ENCODE results near the gene PRR18.

The PRR18 gene

DNA sequence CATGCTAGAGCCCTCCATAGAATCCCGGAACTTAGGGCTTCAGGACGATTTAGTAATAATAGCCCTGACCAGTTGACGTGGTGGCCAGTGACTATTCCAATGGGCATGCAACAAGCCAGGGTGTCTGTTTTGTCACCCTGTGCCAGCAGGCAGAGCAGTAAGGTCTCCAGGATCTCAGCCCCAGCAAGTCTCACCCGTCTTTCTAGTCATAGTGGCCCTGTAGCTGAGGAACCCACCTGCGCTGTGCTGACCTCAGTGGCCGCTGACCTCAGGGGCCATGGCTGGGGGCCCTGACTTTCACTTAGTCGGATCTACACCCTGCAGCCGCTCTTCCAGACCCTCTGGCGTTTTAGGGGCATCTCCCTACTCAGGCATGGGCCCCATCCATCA, 36.8 kb downstream of the PRR18 start:
- no peak overlapping the region for H3K4me3 ChIP-seq (ENCODE audit: low read length)
- DNase-seq (ENCODE audit: low read depth), result no peak
- TF ChIP-seq, protein P1, sequence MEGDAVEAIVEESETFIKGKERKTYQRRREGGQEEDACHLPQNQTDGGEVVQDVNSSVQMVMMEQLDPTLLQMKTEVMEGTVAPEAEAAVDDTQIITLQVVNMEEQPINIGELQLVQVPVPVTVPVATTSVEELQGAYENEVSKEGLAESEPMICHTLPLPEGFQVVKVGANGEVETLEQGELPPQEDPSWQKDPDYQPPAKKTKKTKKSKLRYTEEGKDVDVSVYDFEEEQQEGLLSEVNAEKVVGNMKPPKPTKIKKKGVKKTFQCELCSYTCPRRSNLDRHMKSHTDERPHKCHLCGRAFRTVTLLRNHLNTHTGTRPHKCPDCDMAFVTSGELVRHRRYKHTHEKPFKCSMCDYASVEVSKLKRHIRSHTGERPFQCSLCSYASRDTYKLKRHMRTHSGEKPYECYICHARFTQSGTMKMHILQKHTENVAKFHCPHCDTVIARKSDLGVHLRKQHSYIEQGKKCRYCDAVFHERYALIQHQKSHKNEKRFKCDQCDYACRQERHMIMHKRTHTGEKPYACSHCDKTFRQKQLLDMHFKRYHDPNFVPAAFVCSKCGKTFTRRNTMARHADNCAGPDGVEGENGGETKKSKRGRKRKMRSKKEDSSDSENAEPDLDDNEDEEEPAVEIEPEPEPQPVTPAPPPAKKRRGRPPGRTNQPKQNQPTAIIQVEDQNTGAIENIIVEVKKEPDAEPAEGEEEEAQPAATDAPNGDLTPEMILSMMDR (conservative IDR thresholded peaks at IDR 0.05; ENCODE audit: low read depth, low read length), result no peak

GRCh38 chr6:166270706-166271375, 37.4 kb downstream of the PRR18 start:
- H3K4me3 ChIP-seq (ENCODE audit: low read length), result no peak overlapping the region
- TF ChIP-seq, protein P1 (conservative IDR thresholded peaks at IDR 0.05; ENCODE audit: low read depth, low read length), result no peak
- no peak for DNase-seq (ENCODE audit: low read depth)

- TF ChIP-seq, protein P1 (conservative IDR thresholded peaks at IDR 0.05; ENCODE audit: low read depth, low read length), result no peak
- no peak for DNase-seq (ENCODE audit: low read depth)
- no peak overlapping the region for H3K4me3 ChIP-seq (ENCODE audit: low read length)
Measured at GRCh38 chr6:166269301-166270039, 38.7 kb downstream of the PRR18 start.

DNA sequence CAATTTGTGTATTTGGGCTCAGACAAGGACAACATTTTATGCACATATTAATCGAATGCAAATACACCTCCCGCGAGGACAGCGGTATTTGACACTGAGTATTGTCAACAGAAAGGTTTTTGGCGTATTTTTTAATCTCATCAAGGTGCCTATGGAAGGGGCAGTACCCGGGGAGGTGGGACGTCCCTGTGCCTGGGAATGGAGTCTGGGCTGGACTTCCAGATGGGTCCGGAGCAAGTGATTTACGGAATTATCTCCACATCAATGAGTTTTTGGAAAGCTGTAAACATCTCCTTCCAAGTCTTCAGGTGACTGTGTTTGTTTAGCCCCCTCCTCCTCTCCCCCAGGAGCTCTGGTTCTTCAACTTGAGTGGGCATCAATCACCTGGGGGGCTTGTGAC, 39.8 kb downstream of the PRR18 start:
- TF ChIP-seq, protein P1 (conservative IDR thresholded peaks at IDR 0.05; ENCODE audit: low read depth, low read length), result no peak
- no peak for DNase-seq (ENCODE audit: low read depth)
- no peak overlapping the region for H3K4me3 ChIP-seq (ENCODE audit: low read length)

DNA sequence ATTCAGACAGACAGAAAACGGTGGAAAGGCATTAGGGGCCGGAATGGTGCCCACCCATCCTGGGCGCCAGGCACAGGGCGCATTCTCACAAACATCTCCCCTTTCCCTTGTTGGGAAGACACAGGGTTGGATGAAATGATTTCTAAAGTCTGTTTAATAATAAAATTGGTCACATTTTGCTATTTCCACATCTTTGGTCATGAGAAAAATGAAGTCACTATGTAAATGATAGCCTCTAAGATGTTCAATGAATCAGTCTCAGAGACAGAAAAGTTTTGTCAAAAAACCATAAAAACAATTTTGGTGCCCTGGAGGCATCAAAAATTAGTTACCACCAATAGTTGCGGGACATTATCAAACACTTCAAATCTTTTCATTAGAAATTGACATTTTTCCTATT, 40.7 kb downstream of the PRR18 start:
- no peak overlapping the region for H3K4me3 ChIP-seq (ENCODE audit: low read length)
- TF ChIP-seq, protein P1 (conservative IDR thresholded peaks at IDR 0.05; ENCODE audit: low read depth, low read length), result no peak
- DNase-seq (ENCODE audit: low read depth), result no peak

DNA sequence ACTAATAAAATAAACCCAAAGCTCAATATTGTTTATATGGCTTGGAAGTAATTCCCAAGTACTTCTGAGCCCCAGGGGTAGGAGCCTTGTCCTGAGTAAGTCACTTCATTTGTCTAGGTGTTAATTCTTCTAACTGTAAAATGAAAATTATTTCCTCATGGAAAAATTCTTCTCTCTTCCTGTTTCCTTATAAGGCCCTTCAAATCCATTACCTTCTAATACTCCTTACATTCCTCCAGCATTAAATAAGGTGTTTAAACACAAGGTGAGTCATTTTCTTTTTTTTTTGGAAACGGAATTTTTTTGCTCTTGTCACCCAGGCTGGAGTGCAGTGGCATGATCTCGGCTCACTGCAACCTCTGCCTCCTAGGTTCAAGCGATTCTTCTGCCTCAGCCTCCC, 41.9 kb downstream of the PRR18 start:
- DNase-seq (ENCODE audit: low read depth), result no peak
- TF ChIP-seq, protein P1 (conservative IDR thresholded peaks at IDR 0.05; ENCODE audit: low read depth, low read length), result no peak
- H3K4me3 ChIP-seq (ENCODE audit: low read length), result no peak overlapping the region

Measured in retinal pigment epithelial cell (primary cell).